ENCODE results near the gene DENND2D.

DENND2D gene

DNA sequence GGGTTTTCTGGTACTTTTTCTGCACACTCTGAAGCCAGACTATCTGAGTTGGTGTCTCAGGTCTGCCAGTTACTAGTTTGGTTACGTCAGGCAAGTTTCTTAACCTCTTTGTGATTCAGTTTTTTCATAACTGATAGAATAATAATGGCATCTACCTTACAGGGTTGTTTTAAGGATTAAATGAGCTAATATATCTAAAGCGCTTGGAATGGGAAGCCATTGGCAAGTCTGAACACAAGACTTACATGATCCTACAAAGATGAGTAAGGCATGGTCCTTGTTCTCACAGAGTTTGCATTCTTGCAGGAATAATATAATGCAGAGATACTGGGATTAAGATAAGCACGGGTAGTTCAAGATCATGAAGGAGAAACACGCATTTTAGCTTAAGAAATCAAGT is 9.2 kb upstream of the DENND2D start:
- Histone ChIP-seq H3F3A (ENCODE audit: insufficient read depth) (peaks cover 70% of the 10 kb centered on the region), H3K27me3 (ENCODE audit: low read length) (no peaks in the 10 kb centered on the region), H3K79me2 (ENCODE audit: insufficient read depth, low read length) (no peaks in the 10 kb centered on the region), H3K9ac (ENCODE audit: low read length) (no peak overlapping the region), H3K9me2 (replicated peaks; ENCODE audit: insufficient read depth, low read length) (no peaks in the 10 kb centered on the region), H3K36me3 (ENCODE audit: low read length) (no peaks in the 10 kb centered on the region), H3K27ac (ENCODE audit: low read depth, low read length) (no peak overlapping the region), H4K20me1 (ENCODE audit: low read depth, low read length) (no peaks in the 10 kb centered on the region), H3K4me3 (ENCODE audit: insufficient read depth, low read length, poor library complexity, severe bottlenecking) (no peak overlapping the region), H3K9me3 (ENCODE audit: insufficient read depth, low read length) (no peaks in the 10 kb centered on the region), H2AFZ (ENCODE audit: low read depth, low read length, severe bottlenecking) (no peak overlapping the region), H3K4me2 (ENCODE audit: low read depth, low read length, poor library complexity, severe bottlenecking) (no peak overlapping the region)
- TF ChIP-seq, protein P1, sequence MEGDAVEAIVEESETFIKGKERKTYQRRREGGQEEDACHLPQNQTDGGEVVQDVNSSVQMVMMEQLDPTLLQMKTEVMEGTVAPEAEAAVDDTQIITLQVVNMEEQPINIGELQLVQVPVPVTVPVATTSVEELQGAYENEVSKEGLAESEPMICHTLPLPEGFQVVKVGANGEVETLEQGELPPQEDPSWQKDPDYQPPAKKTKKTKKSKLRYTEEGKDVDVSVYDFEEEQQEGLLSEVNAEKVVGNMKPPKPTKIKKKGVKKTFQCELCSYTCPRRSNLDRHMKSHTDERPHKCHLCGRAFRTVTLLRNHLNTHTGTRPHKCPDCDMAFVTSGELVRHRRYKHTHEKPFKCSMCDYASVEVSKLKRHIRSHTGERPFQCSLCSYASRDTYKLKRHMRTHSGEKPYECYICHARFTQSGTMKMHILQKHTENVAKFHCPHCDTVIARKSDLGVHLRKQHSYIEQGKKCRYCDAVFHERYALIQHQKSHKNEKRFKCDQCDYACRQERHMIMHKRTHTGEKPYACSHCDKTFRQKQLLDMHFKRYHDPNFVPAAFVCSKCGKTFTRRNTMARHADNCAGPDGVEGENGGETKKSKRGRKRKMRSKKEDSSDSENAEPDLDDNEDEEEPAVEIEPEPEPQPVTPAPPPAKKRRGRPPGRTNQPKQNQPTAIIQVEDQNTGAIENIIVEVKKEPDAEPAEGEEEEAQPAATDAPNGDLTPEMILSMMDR (IDR thresholded peaks at IDR 0.05; ENCODE audit: insufficient read depth, low read length, poor library complexity, severe bottlenecking): no peak
- TF ChIP-seq EZH2phosphoT487 (conservative IDR thresholded peaks at IDR 0.05; ENCODE audit: low read length): no peak

GRCh38 chr1:111208921-111209320 is 8.5 kb upstream of the DENND2D start:
- TF ChIP-seq, protein P1 (IDR thresholded peaks at IDR 0.05; ENCODE audit: insufficient read depth, low read length, poor library complexity, severe bottlenecking): no peak
- no peak for TF ChIP-seq EZH2phosphoT487 (conservative IDR thresholded peaks at IDR 0.05; ENCODE audit: low read length)

DNA sequence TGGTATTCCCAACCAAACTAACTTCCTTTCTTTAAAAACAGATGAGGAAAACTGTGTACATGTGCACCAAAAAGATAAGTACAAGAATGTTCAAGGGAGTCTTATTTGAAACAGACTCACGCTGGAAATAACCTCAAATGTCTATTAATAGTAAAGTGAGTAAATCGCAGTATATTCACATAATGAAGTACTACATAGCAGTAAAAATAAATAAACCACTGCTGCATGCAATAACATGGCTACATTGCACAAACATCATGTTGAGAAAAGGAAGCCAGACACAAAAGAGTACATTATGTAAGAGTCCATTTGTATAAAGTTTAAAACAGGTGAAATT is 5.2 kb upstream of the DENND2D start:
- H3K27ac ChIP-seq (ENCODE audit: low read depth, low read length): peak overlapping the region; percentile 91
- no peak for TF ChIP-seq EZH2phosphoT487 (conservative IDR thresholded peaks at IDR 0.05; ENCODE audit: low read length)
- no peaks in the 10 kb centered on the region for H3K9me3 ChIP-seq (ENCODE audit: insufficient read depth, low read length)
- H3F3A ChIP-seq (ENCODE audit: insufficient read depth): peaks cover 45% of the 10 kb centered on the region
- H3K4me3 ChIP-seq (ENCODE audit: insufficient read depth, low read length, poor library complexity, severe bottlenecking): no peak overlapping the region
- no peaks in the 10 kb centered on the region for H3K27me3 ChIP-seq (ENCODE audit: low read length)
- H3K9ac ChIP-seq (ENCODE audit: low read length): peak overlapping the region; percentile 92
- H3K9me2 ChIP-seq (replicated peaks; ENCODE audit: insufficient read depth, low read length): no peaks in the 10 kb centered on the region
- H3K79me2 ChIP-seq (ENCODE audit: insufficient read depth, low read length): peaks cover 23% of the 10 kb centered on the region
- H4K20me1 ChIP-seq (ENCODE audit: low read depth, low read length): no peaks in the 10 kb centered on the region
- H3K4me2 ChIP-seq (ENCODE audit: low read depth, low read length, poor library complexity, severe bottlenecking): peak overlapping the region; percentile 95
- H2AFZ ChIP-seq (ENCODE audit: low read depth, low read length, severe bottlenecking): no peak overlapping the region
- H3K36me3 ChIP-seq (ENCODE audit: low read length): no peaks in the 10 kb centered on the region

More at GRCh38 chr1:111208921-111209320, 8.5 kb upstream of the DENND2D start:
- H3K27me3 ChIP-seq (ENCODE audit: low read length): no peaks in the 10 kb centered on the region
- H2AFZ ChIP-seq (ENCODE audit: low read depth, low read length, severe bottlenecking): no peak overlapping the region
- no peak overlapping the region for H3K27ac ChIP-seq (ENCODE audit: low read depth, low read length)
- no peak overlapping the region for H3K4me3 ChIP-seq (ENCODE audit: insufficient read depth, low read length, poor library complexity, severe bottlenecking)
- H3K79me2 ChIP-seq (ENCODE audit: insufficient read depth, low read length): no peaks in the 10 kb centered on the region
- no peaks in the 10 kb centered on the region for H3K9me3 ChIP-seq (ENCODE audit: insufficient read depth, low read length)
- H3K36me3 ChIP-seq (ENCODE audit: low read length): no peaks in the 10 kb centered on the region
- H3K9ac ChIP-seq (ENCODE audit: low read length): no peak overlapping the region
- peaks cover 64% of the 10 kb centered on the region for H3F3A ChIP-seq (ENCODE audit: insufficient read depth)
- H3K4me2 ChIP-seq (ENCODE audit: low read depth, low read length, poor library complexity, severe bottlenecking): no peak overlapping the region
- no peaks in the 10 kb centered on the region for H3K9me2 ChIP-seq (replicated peaks; ENCODE audit: insufficient read depth, low read length)
- H4K20me1 ChIP-seq (ENCODE audit: low read depth, low read length): no peaks in the 10 kb centered on the region

- no peaks in the 10 kb centered on the region for H4K20me1 ChIP-seq (ENCODE audit: low read depth, low read length)
- H3K4me3 ChIP-seq (ENCODE audit: insufficient read depth, low read length, poor library complexity, severe bottlenecking): no peak overlapping the region
- peak overlapping the region; percentile 92 for H3K9ac ChIP-seq (ENCODE audit: low read length)
- H3K9me2 ChIP-seq (replicated peaks; ENCODE audit: insufficient read depth, low read length): no peaks in the 10 kb centered on the region
- no peaks in the 10 kb centered on the region for H3K27me3 ChIP-seq (ENCODE audit: low read length)
- no peaks in the 10 kb centered on the region for H3K9me3 ChIP-seq (ENCODE audit: insufficient read depth, low read length)
- H3K4me2 ChIP-seq (ENCODE audit: low read depth, low read length, poor library complexity, severe bottlenecking): peak overlapping the region; percentile 95
- no peaks in the 10 kb centered on the region for H3K36me3 ChIP-seq (ENCODE audit: low read length)
- peaks cover 40% of the 10 kb centered on the region for H3F3A ChIP-seq (ENCODE audit: insufficient read depth)
- H3K79me2 ChIP-seq (ENCODE audit: insufficient read depth, low read length): peaks cover 23% of the 10 kb centered on the region
- TF ChIP-seq, protein P1 (IDR thresholded peaks at IDR 0.05; ENCODE audit: insufficient read depth, low read length, poor library complexity, severe bottlenecking): no peak
- TF ChIP-seq EZH2phosphoT487 (conservative IDR thresholded peaks at IDR 0.05; ENCODE audit: low read length): no peak
- no peak overlapping the region for H2AFZ ChIP-seq (ENCODE audit: low read depth, low read length, severe bottlenecking)
- peak overlapping the region; percentile 91 for H3K27ac ChIP-seq (ENCODE audit: low read depth, low read length)
Observed at GRCh38 chr1:111204983-111205713, 4.7 kb upstream of the DENND2D start.
